GM18517 (cell line): ENCODE measurements around the gene TLDC2.
"Not testable (repeated sequence)": the region's sequence is repeated elsewhere in the genome, so short reads cannot be mapped to it uniquely, and the experiment has no call there.

Experiments used
- ATAC-seq: cut with Tn5 transposase; IDR thresholded peaks from one replicate; pipeline ENCODE4 v1.9.1; 2021; ENCODE audit warnings: mild to moderate bottlenecking, moderate library complexity; ENCODE audit not compliant: unreplicated experiment

TLDC2 gene

DNA sequence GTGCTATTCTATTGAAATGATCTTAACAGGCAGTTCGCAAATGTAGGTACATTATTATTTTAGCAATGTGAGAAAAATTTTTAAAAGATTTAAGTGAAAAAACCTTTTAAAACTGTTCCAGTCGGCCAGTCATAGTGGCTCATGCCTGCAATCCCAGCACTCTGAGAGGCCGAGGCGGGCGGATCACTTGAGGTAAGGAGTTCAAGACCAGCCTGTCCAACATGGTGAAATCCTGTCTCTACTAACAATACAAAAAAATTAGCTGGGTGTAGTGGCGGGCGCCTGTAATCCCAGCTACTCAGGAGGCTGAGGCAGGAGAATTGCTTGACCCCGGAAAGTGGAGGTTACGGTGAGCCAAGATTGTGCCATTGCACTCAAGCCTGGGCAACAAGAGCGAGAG, 29.6 kb downstream of the TLDC2 start:
- ATAC-seq, result not testable (repeated sequence)

DNA sequence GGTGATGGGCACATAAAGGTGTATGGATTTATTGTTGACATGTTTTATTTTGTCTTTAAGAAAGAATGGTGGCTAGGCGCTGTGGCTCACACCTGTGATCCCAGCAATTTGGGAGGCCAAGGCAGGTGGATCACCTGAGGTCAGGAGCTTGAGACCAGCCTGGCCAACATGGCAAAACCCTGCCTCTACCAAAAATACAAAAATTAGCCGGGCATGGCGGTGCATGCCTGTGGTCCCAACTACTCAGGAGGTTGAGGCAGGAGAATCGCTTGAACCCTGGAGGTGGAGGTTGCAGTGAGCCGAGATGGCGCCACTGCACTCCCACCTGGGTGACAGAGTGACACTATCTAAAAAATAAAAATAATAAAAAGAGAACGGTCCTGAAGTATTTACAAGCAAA, 30.1 kb downstream of the TLDC2 start:
- not testable (repeated sequence) for ATAC-seq

DNA sequence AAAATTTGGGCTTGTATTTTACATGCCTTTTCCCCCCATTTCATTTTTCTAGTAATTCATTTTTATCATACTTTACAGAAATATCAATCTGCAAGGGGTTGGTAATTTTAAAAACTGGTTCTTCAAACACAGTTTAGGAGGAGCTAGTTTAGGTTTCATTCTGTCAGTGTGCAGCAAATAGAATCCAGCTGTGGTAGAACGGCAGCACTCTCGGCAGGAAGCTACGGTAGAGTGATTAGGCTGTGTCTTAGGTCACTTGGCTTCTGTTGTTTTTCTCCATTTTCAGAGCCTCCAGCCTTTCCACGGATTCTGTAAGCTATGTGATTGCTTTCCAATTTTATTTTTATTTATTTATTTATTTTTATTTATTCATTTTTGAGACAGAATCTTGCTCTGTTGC, 32.7 kb downstream of the TLDC2 start:
- ATAC-seq, result no peak

DNA sequence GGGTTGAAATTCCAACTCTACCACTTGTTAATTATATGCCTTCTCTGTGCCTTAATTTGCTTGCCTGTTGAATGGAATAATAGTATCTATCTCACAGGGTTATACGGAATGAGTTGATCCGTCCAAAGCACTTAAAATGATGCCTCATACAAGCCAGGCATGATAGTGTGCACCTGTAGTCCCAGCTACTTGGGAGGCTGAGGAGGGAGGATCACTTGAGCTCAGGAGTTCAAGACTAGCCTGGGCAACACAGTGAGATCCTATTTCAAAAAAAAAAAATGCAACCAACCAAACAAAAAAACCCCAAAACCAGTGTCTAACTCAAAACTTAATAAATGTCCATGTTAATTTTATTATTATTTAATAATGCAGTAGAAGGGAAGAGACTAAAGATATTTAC, 40.3 kb downstream of the TLDC2 start:
- no peak for ATAC-seq

DNA sequence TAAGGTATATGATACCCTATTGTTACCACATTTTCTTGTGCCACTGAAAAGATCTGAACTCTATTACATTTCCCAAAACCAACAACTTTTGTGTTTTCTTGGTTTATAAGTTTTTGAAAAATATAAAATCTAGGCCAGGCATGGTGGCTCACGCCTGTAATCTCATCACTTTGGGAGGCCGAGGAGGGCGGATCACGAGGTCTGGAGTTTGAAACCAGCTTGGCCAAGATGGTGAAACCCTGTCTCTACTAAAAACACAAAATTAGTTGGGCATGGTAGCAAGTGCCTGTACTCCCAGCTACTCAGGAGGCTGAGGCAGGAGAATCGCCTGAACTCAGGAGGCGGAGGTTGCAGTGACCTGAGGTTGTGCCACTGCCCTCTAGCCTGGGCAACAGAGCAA, 41.3 kb downstream of the TLDC2 start:
- no peak for ATAC-seq

DNA sequence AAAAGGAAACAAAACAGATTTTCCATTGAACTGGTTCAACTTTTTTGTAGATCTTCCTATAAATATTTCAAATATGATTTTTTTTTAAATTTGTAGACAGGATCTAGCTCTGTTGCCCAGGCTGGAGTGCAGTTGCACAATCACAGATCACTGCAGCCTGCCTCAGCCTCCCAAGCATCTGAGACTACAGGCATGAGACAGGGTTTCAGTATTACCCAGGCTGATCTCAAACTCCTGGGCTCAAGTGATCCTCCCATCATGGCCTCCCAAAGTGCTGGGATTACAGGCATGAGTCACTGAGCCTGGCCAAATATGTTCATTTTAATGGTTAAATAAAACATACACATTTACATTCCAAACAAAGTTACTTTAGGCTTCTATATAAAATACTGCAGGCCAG, 42.0 kb downstream of the TLDC2 start:
- ATAC-seq, result no peak

DNA sequence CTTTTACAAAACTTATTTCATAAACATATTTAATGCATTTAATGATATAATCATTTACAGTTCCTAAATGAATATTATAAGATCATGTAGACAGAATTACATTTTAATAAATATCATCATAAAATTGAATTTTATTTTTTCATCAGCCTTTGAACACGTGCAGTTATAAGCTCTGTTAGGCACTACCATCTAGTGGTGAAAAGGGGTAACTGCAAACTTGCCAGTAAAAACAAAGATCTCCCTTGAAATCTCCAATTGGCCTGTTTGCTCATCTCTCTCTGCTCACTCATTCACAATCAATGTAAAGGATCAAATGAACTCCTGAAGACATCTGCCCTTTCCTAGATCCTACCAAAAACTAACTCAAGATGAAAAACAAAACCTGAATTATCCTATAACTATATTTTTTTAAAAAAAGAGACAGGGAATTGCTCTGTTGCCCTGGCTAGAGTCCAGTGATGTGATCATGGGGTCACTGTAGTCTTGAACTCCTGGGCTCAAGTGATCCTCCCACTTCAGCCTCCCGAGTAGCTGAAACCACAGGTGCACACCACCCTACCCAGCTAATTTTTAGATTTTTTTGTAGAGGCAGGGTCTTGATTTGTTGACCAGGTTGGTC, 43.9 kb downstream of the TLDC2 start:
- no peak for ATAC-seq

DNA sequence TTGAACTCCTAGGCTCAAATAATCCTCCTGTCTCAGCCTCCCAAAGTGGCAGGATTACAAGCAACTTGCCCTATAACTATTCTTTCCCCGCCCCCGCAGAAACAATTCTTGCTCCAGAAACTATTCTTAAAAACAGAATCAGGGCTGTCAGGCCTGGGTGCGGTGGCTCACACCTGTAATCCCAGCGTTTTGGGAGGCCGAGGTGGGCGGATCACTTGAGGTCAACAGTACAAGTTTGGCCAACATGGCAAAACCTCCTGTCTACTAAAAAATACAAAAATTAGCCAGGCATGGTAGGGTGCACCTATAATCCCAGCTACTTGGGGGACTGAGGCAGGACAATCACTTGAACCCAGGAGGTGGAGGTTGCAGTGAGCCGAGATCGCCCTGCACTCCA, 44.4 kb downstream of the TLDC2 start:
- ATAC-seq, result no peak

DNA sequence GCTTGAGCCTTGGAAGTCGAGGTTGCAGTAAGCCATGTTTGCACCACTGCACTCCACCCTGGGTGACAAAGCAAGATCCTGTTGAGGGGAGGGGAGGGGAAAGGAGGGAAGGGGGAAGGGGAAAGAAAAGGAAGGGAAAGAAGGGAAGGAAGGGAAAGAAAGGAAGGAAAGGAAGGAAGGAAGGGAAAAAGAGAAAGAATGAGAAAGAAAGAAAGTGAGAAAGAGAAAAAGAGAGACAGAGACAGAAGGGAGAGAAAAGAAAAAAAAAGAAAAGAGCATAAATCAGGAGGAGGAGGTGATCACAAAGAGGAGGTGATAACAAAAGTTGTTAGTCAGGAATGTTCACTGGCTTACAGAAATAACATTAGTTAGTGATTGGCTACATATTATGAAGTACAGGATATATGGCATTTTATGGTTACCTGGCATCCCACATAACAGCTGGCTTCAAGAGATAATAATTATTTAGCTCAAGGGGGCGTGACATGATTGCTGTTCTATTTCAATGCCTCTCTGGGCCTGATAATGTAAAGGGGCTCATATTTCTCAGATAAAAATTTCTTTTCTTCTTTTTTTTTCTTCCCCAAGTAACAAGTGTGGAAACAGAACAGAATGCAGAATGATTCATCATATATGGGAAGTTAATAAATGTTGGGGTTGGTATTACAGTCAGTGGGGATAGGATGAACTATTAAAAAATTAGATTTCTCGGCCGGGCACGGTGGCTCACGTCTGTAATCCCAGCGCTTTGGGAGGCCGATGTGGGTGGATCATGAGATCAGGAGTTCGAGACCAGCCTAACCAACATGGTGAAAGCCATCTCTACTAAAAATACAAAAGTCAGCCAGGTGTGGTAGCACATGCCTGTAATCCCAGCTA, 48.5 kb downstream of the TLDC2 start:
- no peak for ATAC-seq

DNA sequence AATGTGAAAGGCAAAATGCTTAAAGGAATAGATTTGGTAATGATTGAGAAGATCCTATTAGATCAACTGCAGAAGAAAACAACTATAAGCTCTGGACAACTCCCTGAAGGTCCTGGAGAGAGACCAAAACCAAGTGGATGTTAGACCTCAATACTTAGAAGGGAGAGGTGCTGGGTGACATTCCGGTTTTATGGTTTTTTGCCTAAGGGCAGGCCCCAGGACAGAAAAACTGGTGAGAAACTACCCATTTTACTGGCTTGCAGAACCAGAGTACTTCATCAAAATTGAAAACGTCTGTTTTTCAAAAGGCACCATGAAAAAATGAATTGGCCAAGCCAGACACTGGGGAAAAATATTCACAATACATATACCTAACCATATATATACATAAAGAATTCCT, 49.3 kb downstream of the TLDC2 start:
- ATAC-seq, result no peak

DNA sequence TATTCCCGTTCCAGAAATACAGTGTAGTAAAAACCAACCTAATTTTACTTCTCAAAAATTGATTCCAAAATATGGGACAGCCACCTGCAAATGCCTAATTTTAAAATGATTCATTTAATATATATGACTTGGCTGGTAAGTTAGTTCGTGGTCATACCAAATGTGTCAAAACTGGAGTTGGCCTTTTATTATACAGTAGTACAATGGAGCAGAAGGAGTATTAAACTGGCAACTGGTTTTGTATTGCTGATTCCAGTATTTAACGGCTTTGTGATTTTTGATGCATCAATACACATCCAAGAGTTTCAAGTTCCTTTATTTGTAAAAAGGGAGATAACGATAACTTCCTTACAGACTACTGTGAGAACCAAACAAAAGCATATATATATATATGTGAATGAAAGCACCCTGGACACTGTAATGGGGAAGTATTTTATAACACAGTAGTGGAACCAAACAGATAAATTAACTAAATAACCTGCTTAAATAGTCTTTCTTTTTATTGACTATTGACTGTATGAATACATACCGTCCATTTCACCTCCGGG, 50.8 kb downstream of the TLDC2 start:
- ATAC-seq, result no peak

DNA sequence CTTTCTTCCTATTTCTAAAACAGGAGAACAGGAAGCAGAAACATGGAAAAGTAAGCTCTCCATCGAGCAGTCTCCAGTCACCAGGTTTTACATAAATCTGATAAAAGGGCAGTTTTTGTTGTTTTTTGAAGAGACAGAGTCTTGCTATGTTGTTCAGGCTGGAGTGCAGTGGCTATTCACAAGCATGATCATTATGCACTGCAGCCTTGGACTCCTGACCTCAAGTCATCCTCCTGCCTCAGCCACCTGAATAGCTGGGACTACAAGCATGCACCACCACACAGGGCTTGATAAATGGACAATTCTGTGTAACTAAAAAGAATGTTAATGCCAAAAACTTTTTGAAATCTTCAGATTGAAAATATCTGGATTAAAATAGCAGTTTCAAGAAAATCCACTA, 51.8 kb downstream of the TLDC2 start:
- ATAC-seq, result no peak

DNA sequence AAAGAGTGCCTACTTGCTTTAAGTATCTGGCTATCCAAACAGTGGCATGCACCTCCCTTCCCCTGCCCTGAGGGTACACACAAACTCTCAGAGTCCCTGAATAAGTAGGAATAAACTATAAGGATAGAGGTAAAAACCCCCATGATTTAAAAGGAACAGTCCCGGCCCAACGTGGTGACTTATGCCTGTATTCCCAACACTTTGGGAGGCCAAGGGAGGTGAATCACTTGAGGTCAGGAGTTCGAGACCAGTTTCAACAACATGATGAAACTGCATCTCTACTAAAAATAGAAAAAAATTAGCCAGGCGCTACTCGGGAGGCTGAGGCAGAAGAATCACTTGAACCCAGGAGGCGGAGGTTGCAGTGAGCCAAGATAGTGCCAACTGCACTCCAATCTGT, 53.4 kb downstream of the TLDC2 start:
- no peak for ATAC-seq

DNA sequence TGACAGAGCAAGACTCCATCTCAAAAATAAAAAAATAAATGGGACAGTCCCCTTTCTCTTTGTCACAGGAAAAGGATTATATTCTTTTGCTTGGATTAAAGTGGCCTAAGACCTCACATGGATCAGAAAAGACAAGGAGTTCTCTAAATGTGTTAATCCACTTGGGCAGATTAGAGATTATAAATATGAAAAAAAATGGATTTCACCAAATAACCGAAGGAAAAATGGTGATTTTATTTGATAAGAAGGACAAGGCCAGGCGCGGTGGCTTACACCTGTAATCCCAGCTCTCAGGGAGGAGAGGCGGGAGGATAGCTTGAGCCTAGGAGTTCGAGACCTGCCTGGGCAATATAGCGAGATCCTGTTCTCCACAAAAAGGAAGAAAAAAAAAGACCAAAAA, 53.8 kb downstream of the TLDC2 start:
- no peak for ATAC-seq

DNA sequence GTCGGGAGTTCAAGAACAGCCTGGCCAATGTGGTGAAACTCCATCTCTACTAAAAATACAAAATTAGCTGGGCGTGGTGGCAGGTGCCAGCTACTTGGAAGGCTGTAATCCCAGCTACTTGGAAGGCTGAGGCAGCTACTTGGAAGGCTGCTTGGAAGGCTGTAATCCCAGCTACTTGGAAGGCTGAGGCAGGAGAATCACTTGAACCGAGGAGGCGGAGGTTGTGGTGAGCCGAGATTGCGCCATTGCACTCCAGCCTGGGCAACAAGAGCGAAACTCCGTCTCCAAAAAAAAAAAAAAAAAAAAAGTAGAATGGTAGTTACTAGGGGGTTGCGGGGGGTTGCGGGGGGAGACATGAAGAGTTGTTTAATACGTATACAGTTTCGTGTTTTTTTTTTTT, 56.1 kb downstream of the TLDC2 start:
- ATAC-seq, result not testable (repeated sequence)

DNA sequence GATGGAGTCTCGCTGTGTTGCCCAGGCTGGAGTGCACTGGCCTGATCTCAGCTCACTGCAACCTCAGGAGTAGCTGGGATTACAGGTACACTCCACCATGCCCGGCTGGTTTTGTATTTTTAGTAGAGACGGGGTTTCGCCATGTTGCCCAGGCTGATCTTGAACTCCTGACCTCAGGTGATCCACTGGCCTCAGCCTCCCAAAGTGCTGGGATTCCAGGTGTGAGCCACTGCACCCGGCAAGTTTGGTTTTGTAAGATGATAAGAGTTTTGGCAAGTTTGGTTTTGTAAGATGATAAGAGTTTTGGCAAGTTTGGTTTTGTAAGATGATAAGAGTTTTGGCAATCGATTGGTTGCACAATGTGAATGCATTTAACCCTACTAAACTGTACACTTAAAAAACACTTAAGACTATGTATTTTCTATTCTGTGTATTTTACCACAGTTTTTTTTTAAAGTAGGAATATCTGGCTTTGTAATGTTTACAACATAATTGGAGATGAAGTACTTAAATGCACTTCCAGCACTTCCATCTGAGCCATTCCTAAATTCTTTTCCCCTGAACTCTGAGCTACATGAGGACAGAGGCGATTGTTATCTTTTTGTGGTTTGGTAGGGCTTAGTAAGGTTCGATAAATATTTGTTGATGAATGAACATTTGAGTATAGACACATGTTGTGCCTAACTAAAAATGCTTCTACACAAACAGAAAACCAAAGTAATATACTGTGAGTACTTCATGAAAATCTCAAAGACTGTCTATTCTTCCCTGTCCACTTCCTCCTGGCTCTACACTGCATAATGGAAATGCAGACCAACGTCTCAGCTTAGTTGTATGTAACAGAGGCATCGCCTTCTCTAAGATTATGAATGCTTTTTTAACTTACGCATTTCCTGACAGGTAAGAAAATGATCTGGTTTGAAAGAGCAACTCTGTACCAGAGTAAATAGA, 56.8 kb downstream of the TLDC2 start:
- no peak for ATAC-seq

DNA sequence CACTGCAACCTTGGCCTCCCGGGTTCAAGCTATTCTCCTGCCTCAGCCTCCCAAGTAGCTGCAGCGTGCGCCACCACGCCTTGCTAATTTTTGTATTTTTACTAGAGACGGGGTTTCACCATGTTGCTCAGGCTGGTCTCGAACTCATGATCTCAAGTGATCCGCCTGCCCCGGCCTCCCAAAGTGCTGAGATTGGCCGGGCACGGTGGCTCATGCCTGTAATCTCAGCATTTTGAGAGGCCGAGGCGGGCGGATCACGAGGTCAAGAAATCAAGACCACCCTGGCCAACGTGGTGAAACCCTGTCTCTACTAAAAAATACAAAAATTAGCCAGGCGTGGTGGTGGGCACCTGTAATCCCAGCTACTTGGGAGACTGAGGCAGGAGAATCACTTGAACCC, 57.6 kb downstream of the TLDC2 start:
- not testable (repeated sequence) for ATAC-seq

DNA sequence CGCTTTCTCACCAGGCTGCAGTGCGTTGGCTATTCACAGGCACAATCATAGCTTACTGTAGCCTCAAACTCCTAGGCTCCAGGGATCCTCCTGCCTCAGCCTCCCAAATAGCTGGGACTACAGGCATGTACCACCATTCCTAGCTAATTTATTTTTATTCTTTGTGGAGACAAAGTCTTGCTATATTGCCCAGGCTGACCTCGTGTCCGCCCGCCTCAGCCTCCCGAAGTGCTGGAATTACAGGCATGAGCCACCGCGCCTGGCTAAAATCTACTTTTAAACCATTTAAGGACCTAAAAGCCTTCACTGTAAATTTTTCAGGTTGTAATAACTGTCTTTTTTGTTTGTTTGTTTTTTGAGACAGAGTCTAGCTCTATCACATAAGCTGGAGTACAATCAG, 60.4 kb downstream of the TLDC2 start:
- ATAC-seq, result no peak

DNA sequence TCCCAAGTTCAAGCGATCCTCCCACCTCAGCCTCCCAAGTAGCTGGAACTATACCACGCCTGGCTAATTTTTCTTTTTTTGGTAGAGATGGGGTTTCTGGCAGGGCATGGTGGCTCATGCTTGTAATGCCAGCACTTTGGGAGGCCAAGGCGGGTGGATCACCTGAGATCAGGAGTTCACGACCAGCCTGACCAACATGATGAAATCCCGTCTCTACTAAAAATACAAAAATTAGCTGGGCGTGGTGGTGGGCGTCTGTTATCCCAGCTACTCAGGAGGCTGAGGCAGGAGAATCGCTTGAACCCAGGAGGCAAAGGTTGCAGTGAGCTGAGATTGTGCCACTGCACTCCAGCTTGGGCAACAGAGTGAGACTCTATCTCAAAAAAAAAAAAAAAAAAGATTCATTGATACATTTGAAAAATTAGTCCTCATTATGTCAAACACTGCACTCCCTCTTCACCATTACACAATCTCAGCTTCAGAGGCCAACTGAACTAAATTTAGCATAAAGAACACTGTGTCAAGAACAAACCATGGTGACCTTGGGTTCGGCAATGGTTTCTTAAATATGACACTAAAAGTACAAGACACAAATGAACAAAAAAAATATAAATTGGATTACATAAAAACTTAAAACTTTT, 60.9 kb downstream of the TLDC2 start:
- not testable (repeated sequence) for ATAC-seq

DNA sequence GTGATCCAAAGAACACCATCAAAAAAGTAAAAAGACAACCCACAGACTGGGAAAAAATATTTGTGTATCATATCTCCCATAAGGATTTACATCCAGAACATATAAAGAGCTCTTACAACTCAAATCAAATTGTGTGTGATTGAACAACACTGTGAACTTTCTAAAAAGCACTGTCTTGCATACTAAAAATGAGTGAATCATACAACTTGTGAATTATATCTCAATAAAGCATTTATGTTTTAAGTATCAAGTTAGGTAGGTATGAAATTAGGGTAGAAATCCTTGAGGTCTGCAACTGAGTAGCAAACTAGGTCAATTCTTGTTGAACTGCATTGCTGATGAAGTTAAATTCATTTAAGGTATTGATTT, 61.4 kb downstream of the TLDC2 start:
- no peak for ATAC-seq

DNA sequence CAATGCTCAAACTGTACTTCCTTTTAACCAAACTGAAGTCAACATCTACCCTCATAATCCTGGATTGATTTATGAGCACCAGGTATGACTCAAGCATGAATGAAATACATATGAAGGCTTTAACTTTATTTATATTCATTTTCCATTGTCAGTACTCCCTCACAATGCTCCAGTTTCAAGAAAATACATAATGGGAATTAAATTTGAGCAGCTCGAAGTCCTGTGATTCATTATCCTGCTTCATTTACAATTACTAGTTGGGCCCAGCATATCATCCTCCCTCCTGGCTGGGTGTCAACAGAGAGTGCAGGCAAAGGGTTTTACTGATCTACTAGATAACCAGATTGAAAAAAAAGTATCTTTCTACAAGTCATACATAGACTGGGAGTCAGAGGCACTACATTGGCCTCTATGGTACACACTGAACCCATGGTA, 65.5 kb downstream of the TLDC2 start:
- no peak for ATAC-seq
